Osteocyte (in vitro differentiated cells): ENCODE results near the gene FZD7. TPM values are rescaled to one million over a fixed set of nuclear protein-coding genes. Genes with fewer than 3 reads are reported as not detected.

Experiments
- DNase-seq: peaks from one replicate; pipeline ENCODE4 v3.0.0; 2021; ENCODE audit warnings: mixed read lengths; ENCODE audit not compliant: unreplicated experiment; ENCODE audit errors: extremely low spot score
- H3K27ac Mint-ChIP-seq: one replicate; pipeline ENCODE4 v1.8.0; 2021; ENCODE audit warnings: mild to moderate bottlenecking, mixed read lengths; ENCODE audit not compliant: unreplicated experiment
- H3K27me3 Mint-ChIP-seq: one replicate; pipeline ENCODE4 v1.8.0; 2021; ENCODE audit warnings: mixed read lengths; ENCODE audit not compliant: unreplicated experiment
- H3K36me3 Mint-ChIP-seq: one replicate; pipeline ENCODE4 v1.8.0; 2021; ENCODE audit warnings: mixed read lengths; ENCODE audit not compliant: unreplicated experiment
- H3K4me1 Mint-ChIP-seq: one replicate; pipeline ENCODE4 v1.8.0; 2021; ENCODE audit warnings: mixed read lengths; ENCODE audit not compliant: unreplicated experiment
- H3K4me3 Mint-ChIP-seq: one replicate; pipeline ENCODE4 v1.8.0; 2021; ENCODE audit warnings: mild to moderate bottlenecking, moderate library complexity, mixed read lengths; ENCODE audit not compliant: unreplicated experiment
- H3K9me3 Mint-ChIP-seq: one replicate; pipeline ENCODE4 v1.8.0; 2021; ENCODE audit warnings: mixed read lengths; ENCODE audit not compliant: unreplicated experiment
- total RNA-seq: library from RNA; stranded (reverse); gene quantifications from 2 replicates; pipeline ENCODE4 v1.2.1, GENCODE V29; 2021
- TF ChIP-seq, protein P1 (sequence below): fragments of 200-600 bp; sonication (generic); IDR thresholded peaks from 2 replicates; pipeline ENCODE4 v1.5.0; 2021; ENCODE audit warnings: antibody characterized with exemption, mild to moderate bottlenecking, moderate library complexity

The FZD7 gene
- total RNA-seq, 1 donor from 2014 or later: 37.0 TPM

DNA sequence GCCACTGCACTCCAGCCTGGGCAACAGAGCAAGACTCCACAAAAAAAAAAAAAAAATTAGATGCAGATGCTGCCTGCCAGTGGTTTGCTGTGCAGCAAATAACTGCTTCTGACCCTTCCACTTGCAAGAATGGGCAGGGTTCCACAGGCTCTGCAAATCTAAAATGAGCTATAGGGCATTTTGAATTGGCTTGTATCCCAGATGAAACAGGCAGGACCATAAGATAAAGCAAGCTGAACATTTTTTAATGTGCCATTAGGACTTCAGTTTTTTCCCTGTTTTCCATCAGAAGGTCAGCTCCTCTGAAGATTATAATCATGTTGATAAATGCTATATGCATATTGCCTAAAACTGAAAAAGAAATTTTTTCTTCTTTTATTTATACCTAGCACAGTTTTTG, 15.7 kb upstream of the FZD7 start:
- TF ChIP-seq, protein P1, sequence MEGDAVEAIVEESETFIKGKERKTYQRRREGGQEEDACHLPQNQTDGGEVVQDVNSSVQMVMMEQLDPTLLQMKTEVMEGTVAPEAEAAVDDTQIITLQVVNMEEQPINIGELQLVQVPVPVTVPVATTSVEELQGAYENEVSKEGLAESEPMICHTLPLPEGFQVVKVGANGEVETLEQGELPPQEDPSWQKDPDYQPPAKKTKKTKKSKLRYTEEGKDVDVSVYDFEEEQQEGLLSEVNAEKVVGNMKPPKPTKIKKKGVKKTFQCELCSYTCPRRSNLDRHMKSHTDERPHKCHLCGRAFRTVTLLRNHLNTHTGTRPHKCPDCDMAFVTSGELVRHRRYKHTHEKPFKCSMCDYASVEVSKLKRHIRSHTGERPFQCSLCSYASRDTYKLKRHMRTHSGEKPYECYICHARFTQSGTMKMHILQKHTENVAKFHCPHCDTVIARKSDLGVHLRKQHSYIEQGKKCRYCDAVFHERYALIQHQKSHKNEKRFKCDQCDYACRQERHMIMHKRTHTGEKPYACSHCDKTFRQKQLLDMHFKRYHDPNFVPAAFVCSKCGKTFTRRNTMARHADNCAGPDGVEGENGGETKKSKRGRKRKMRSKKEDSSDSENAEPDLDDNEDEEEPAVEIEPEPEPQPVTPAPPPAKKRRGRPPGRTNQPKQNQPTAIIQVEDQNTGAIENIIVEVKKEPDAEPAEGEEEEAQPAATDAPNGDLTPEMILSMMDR: no peak
- Mint-ChIP-seq H3K4me1 (peaks cover 17% of the 10 kb centered on the region), H3K27me3 (no peaks in the 10 kb centered on the region), H3K4me3 (no peak overlapping the region), H3K36me3 (no peaks in the 10 kb centered on the region), H3K9me3 (no peaks in the 10 kb centered on the region), H3K27ac (no peak overlapping the region)
- DNase-seq: no peak

DNA sequence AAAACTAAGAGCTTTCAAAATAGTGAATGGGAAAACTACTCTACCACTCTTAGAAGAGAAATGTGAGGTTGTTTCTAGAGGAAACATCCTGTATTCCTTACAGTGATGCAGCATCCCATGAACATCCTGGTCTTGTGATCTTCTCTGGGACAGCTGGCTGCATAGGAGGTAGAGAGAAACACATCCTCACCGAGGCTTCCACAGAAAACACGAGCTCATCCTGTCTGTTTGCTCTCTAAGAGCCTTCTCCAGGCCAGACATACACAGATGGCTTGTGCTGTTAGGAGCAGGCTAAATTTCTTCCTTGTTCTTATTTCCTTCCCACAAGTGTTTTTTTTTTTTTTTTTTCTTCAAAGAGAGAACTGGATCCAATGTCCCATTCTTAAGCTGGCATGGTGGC, 14.7 kb upstream of the FZD7 start:
- no peak for DNase-seq
- Mint-ChIP-seq H3K36me3 (no peaks in the 10 kb centered on the region), H3K4me1 (peaks cover 16% of the 10 kb centered on the region), H3K4me3 (no peak overlapping the region), H3K27me3 (no peaks in the 10 kb centered on the region), H3K9me3 (no peaks in the 10 kb centered on the region), H3K27ac (no peak overlapping the region)
- TF ChIP-seq, protein P1: no peak

DNA sequence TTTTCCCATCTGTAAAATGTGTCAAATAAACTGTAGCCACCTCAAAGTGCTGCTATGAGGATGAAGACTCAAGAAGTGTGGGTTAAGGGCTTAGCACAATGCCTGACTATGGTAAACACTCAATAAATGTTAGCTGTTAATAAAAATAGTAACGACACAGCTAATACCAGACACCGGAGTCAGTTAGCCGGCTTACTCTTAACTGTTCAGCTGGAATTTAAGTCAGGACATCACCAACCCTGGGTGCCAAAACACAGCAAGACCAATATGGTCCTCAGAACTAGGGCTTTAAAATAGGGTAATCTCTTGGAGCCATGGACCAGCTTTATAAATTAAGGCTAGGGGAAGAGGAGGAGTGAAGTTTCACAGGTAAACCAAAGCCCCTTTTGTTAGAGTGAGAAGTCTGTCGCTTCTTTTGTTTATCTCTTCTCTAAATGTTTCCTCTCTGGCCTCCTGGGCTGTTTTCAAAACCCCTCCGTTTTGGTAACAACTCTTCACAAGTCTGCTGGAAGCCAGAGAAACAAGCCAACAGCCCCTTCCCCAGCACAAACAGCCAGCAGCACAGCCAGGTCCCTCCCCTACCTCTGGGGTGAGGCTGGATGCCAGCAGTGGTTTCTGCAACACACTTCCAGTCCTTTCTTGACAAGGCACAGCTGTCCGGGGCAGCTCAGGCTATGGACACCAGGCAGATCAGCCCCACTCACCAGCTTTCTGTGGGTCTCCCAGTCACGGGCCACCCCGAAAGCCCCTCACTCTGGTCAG, 13.8 kb upstream of the FZD7 start:
- no peak for DNase-seq

DNA sequence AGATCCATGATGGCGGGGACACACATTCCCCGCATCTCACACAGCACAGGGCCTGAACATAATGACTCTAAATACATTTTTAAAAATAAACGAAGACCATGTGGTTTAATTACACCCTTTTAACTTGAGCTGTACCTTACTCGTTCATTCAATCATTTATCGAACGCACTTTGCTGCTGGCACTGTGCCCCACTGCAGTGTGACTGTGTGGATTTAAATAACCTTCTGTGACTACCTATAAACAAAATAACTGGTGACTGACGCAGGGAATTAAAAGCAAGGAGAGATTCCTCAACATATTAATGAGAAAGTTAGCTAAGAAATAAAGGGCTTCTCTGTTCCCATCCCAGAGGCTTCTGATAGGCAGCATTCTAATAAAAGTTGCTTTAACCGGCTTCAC, 10.9 kb upstream of the FZD7 start:
- H3K36me3 Mint-ChIP-seq: no peaks in the 10 kb centered on the region
- H3K27me3 Mint-ChIP-seq: no peaks in the 10 kb centered on the region
- TF ChIP-seq, protein P1: no peak
- H3K4me3 Mint-ChIP-seq: no peak overlapping the region
- no peaks in the 10 kb centered on the region for H3K9me3 Mint-ChIP-seq
- no peak overlapping the region for H3K27ac Mint-ChIP-seq
- peaks cover 6% of the 10 kb centered on the region for H3K4me1 Mint-ChIP-seq
- DNase-seq: no peak

More for the DNA sequence above, 13.8 kb upstream of the FZD7 start:
- Mint-ChIP-seq H3K36me3 (no peaks in the 10 kb centered on the region), H3K9me3 (no peaks in the 10 kb centered on the region), H3K4me1 (peaks cover 7% of the 10 kb centered on the region), H3K4me3 (no peak overlapping the region), H3K27ac (no peak overlapping the region), H3K27me3 (no peaks in the 10 kb centered on the region)
- TF ChIP-seq, protein P1: no peak

DNA sequence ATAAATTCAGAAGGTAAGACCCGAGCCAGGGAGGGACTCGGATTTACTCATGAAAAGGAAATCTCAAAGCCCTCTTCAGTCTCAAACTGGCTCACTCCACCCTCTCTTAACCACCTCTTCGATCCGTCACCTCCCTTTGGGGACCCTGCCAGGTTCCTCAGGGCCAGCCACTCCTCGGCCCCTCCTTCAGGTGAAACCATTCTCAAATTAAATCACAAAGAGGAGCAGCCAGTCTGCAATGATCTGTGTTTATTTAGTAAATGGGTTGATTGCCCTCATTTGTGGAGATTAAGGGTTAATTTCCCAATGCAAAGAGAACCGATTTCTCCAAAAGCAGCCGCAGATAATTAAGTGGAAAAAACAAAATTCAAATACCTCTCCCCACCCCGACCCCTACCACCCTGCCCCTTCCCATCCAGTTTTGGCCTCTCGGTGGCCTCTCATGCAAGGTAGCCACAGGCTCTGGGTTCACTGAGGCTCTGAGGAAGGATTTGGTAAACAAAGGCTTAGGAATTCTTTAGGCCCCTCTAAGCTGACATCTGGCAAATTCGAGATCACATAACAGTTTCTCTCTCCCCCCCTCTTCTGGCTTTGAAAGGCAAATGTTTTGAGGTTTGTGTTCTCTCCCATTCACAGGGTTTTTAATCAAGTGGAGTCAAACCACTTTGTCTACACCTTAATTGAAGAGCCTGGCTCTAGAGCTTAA, 10.3 kb upstream of the FZD7 start:
- H3K27ac Mint-ChIP-seq: no peak overlapping the region
- no peaks in the 10 kb centered on the region for H3K27me3 Mint-ChIP-seq
- H3K9me3 Mint-ChIP-seq: no peaks in the 10 kb centered on the region
- no peaks in the 10 kb centered on the region for H3K36me3 Mint-ChIP-seq
- no peak overlapping the region for H3K4me3 Mint-ChIP-seq
- no peak for DNase-seq
- TF ChIP-seq, protein P1: no peak
- peaks cover 4% of the 10 kb centered on the region for H3K4me1 Mint-ChIP-seq
